WTC11 (cell line): ENCODE measurements around the gene HMCES.

Source experiments
- CTCF ChIP-seq: fragments of 200-600 bp; IDR thresholded peaks from 2 replicates; pipeline ENCODE4 v1.8.0; 2022; ENCODE audit warnings: antibody characterized with exemption
- RELA ChIP-seq: sonication (generic); formaldehyde crosslinking; IDR thresholded peaks from 2 replicates; pipeline ENCODE4 v1.8.1; 2022; ENCODE audit warnings: missing genetic modification reagents, mild to moderate bottlenecking, borderline replicate concordance
- ZNF263 ChIP-seq: sonication (generic); formaldehyde crosslinking; IDR thresholded peaks from 2 replicates; pipeline ENCODE4 v1.8.1; 2022; ENCODE audit warnings: low read depth, mild to moderate bottlenecking, moderate library complexity, missing genetic modification reagents
- TF ChIP-seq, protein P1 (sequence below): sonication (generic); formaldehyde crosslinking; IDR thresholded peaks from 2 replicates; pipeline ENCODE4 v1.8.0; 2022; ENCODE audit warnings: mild to moderate bottlenecking, missing genetic modification reagents
- TF ChIP-seq, protein P2 (sequence below): sonication (generic); formaldehyde crosslinking; IDR thresholded peaks from 2 replicates; pipeline ENCODE4 v1.8.1; 2023; ENCODE audit warnings: mild to moderate bottlenecking, missing genetic modification reagents, moderate library complexity

GRCh38 chr3:129234441-129234840 is 44.2 kb upstream of the HMCES start:
- TF ChIP-seq CTCF: no peak
- TF ChIP-seq, protein P1, sequence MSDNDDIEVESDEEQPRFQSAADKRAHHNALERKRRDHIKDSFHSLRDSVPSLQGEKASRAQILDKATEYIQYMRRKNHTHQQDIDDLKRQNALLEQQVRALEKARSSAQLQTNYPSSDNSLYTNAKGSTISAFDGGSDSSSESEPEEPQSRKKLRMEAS (CRISPR knock-in tag): no peak
- TF ChIP-seq ZNF263 (CRISPR knock-in tag): no peak
- no peak for TF ChIP-seq RELA (CRISPR knock-in tag)
- TF ChIP-seq, protein P2, sequence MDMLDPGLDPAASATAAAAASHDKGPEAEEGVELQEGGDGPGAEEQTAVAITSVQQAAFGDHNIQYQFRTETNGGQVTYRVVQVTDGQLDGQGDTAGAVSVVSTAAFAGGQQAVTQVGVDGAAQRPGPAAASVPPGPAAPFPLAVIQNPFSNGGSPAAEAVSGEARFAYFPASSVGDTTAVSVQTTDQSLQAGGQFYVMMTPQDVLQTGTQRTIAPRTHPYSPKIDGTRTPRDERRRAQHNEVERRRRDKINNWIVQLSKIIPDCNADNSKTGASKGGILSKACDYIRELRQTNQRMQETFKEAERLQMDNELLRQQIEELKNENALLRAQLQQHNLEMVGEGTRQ (CRISPR knock-in tag): no peak
